ENCODE results near the gene COPZ1.

Gene COPZ1

DNA sequence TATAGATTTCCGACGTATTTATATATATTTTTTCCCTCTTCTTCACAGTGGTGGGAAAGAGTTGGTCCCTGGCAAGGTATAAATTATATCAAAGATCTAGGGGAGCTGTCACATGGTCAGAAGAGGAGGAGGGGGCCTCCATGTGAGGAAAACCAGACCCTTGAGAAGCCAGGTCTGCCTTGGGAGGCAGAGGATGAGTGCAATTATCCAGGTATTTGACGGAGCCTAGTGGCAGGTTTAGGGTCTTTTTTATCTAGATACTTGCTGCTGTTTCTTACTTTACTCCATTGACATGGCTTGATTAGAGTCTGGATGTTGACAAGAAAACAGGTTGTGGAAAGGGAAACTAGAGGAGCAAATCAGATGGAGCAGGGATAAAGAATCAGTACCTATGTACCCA is 5.5 kb downstream of the COPZ1 start:
- TF ChIP-seq, protein P1, sequence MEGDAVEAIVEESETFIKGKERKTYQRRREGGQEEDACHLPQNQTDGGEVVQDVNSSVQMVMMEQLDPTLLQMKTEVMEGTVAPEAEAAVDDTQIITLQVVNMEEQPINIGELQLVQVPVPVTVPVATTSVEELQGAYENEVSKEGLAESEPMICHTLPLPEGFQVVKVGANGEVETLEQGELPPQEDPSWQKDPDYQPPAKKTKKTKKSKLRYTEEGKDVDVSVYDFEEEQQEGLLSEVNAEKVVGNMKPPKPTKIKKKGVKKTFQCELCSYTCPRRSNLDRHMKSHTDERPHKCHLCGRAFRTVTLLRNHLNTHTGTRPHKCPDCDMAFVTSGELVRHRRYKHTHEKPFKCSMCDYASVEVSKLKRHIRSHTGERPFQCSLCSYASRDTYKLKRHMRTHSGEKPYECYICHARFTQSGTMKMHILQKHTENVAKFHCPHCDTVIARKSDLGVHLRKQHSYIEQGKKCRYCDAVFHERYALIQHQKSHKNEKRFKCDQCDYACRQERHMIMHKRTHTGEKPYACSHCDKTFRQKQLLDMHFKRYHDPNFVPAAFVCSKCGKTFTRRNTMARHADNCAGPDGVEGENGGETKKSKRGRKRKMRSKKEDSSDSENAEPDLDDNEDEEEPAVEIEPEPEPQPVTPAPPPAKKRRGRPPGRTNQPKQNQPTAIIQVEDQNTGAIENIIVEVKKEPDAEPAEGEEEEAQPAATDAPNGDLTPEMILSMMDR (IDR thresholded peaks at IDR 0.05; ENCODE audit: insufficient read depth, low read length, poor library complexity, severe bottlenecking): no peak
- H3K4me3 ChIP-seq (replicated peaks; ENCODE audit: low read depth, low read length): no peak overlapping the region
- peaks cover 3% of the 10 kb centered on the region for H3K36me3 ChIP-seq (ENCODE audit: control insufficient read depth, insufficient read depth, low read length)
- DNase-seq (ENCODE audit: extremely low read depth, insufficient read length): no peak
- H3K27me3 ChIP-seq (replicated peaks; ENCODE audit: control insufficient read depth, insufficient read depth, low read length): no peaks in the 10 kb centered on the region

DNA sequence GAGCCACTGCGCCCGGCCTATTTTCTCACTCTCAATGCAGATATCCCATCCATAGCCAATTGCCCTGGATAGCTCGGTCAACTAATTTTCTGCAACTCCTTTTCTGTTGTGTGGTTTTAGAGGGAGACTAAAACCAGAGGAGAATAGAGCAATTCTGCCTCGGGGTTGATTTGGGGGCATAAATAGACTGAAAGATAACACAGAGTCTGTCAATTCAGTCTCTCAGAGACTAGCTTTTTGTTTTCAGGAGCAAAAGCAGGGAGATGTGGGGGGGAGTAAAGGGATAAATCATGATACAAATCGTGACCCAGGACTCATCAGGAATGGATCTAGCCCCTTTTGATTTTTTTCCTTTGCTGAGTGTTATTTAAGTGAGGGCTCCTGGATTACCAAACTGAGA is 6.5 kb downstream of the COPZ1 start:
- Histone ChIP-seq H3K36me3 (ENCODE audit: control insufficient read depth, insufficient read depth, low read length) (peaks cover 3% of the 10 kb centered on the region), H3K27me3 (replicated peaks; ENCODE audit: control insufficient read depth, insufficient read depth, low read length) (no peaks in the 10 kb centered on the region), H3K4me3 (replicated peaks; ENCODE audit: low read depth, low read length) (no peak overlapping the region)
- no peak for DNase-seq (ENCODE audit: extremely low read depth, insufficient read length)
- TF ChIP-seq, protein P1 (IDR thresholded peaks at IDR 0.05; ENCODE audit: insufficient read depth, low read length, poor library complexity, severe bottlenecking): no peak

DNA sequence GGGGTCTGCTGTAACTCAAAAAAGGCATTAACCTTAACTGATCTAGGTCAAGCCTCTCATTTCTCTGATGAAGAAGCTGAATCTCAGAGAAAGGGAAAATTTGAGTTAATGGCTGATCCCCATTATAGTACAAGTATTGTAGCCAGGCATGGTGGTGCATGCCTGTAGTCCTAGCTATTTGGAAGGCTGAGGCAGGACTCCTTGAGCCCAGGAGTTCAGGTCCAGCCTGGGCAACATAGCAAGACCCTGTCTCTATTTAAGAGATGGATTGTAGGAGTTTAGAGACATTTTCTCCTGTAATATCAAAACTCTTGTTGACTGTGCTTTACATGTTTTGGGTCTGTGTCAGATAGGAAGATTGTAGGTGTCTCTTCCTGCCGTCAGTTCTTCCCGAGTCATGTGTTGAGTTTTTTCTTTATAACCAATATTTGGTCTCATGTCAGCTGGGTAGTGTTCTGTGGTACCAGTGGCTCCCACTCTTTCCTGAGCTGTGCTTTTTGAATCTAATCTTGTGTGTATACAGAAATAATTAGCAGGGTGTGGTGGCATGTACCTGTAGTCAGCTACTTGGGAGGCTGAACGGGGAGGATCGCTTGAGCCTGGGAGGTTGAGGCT is 8.6 kb downstream of the COPZ1 start:
- Histone ChIP-seq H3K4me3 (replicated peaks; ENCODE audit: low read depth, low read length) (no peak overlapping the region), H3K36me3 (ENCODE audit: control insufficient read depth, insufficient read depth, low read length) (peaks cover 3% of the 10 kb centered on the region), H3K27me3 (replicated peaks; ENCODE audit: control insufficient read depth, insufficient read depth, low read length) (no peaks in the 10 kb centered on the region)
- TF ChIP-seq, protein P1 (IDR thresholded peaks at IDR 0.05; ENCODE audit: insufficient read depth, low read length, poor library complexity, severe bottlenecking): no peak
- DNase-seq (ENCODE audit: extremely low read depth, insufficient read length): no peak

GRCh38 chr12:54337280-54337842 is 12.4 kb downstream of the COPZ1 start:
- Histone ChIP-seq H3K4me3 (replicated peaks; ENCODE audit: low read depth, low read length) (no peak overlapping the region), H3K27me3 (replicated peaks; ENCODE audit: control insufficient read depth, insufficient read depth, low read length) (no peaks in the 10 kb centered on the region), H3K36me3 (ENCODE audit: control insufficient read depth, insufficient read depth, low read length) (peaks cover 7% of the 10 kb centered on the region)
- DNase-seq (ENCODE audit: extremely low read depth, insufficient read length): no peak
- TF ChIP-seq, protein P1 (IDR thresholded peaks at IDR 0.05; ENCODE audit: insufficient read depth, low read length, poor library complexity, severe bottlenecking): no peak

DNA sequence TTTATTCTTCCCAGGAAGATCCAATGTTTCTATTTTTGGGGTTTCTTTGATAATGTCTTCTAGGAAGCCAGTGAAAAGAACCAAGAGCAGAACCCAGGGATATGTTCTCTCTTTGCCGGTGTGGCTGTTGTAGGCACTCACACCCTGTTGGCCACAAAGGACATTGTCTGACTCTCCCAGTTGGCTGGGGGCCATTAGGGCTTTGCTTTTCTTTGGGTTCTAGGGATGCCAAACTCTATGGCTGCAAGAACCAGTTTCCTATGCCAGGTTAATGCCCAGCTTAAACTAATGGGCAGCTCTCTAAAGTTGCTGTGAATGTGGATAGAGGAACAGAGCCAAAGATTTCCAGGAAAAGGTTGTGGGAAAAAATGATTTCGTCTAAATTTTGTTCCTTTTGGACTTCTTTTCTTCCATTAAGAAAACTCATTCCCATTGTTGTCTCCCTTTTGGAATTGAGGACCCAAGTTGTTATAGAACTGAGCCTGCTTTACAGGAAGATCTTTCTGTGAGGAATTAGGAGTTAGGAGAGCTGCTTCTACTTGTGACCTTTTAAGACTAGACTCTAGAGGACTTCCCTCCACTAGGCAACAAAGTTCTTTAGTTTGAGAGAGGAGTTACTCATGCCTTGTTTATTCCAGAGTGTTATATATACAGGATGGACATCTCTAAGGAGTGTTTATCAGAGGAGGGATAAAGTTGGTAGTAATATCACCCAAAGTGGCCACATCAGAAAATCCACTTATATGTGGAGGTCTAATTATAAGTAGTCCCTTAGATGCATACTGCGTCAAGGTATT is 13.1 kb downstream of the COPZ1 start:
- Histone ChIP-seq H3K27me3 (replicated peaks; ENCODE audit: control insufficient read depth, insufficient read depth, low read length) (no peaks in the 10 kb centered on the region), H3K36me3 (ENCODE audit: control insufficient read depth, insufficient read depth, low read length) (peaks cover 9% of the 10 kb centered on the region), H3K4me3 (replicated peaks; ENCODE audit: low read depth, low read length) (no peak overlapping the region)
- DNase-seq (ENCODE audit: extremely low read depth, insufficient read length): no peak
- TF ChIP-seq, protein P1 (IDR thresholded peaks at IDR 0.05; ENCODE audit: insufficient read depth, low read length, poor library complexity, severe bottlenecking): no peak

Data from GM06990 (cell line).